ENCODE results near the gene DDOST.

The DDOST gene

GRCh38 chr1:20708891-20709290 lies 47.7 kb upstream of the DDOST start:
- Histone ChIP-seq H3K36me3 (ENCODE audit: control insufficient read depth, low read length) (no peaks in the 10 kb centered on the region), H3K4me2 (ENCODE audit: low read length) (no peak overlapping the region), H4K20me1 (ENCODE audit: control insufficient read depth, insufficient read depth, low read depth, low read length) (no peaks in the 10 kb centered on the region), H3F3A (ENCODE audit: control insufficient read depth, insufficient read depth) (no peaks in the 10 kb centered on the region), H3K4me3 (ENCODE audit: low read length) (no peak overlapping the region), H3K27ac (ENCODE audit: low read depth, low read length) (no peak overlapping the region), H3K9me2 (replicated peaks; ENCODE audit: control insufficient read depth, low read length) (no peaks in the 10 kb centered on the region), H3K79me2 (ENCODE audit: control insufficient read depth, low read length) (no peaks in the 10 kb centered on the region), H3K9me3 (ENCODE audit: control insufficient read depth, insufficient read depth, low read length) (no peaks in the 10 kb centered on the region), H3K4me1 (ENCODE audit: control insufficient read depth, low read length) (no peaks in the 10 kb centered on the region), H3K27me3 (ENCODE audit: control insufficient read depth, low read length) (no peaks in the 10 kb centered on the region)
- no peak for TF ChIP-seq CTCF (IDR thresholded peaks at IDR 0.05; ENCODE audit: low read depth, low read length, poor library complexity, severe bottlenecking)
- no peak for TF ChIP-seq EZH2phosphoT487 (IDR thresholded peaks at IDR 0.05; ENCODE audit: borderline replicate concordance, low read length)

GRCh38 chr1:20708057-20708456 lies 46.9 kb upstream of the DDOST start:
- Histone ChIP-seq H3K9me2 (replicated peaks; ENCODE audit: control insufficient read depth, low read length) (no peaks in the 10 kb centered on the region), H3K4me1 (ENCODE audit: control insufficient read depth, low read length) (no peaks in the 10 kb centered on the region), H3K27ac (ENCODE audit: low read depth, low read length) (no peak overlapping the region), H3K79me2 (ENCODE audit: control insufficient read depth, low read length) (no peaks in the 10 kb centered on the region), H3K4me3 (ENCODE audit: low read length) (no peak overlapping the region), H3F3A (ENCODE audit: control insufficient read depth, insufficient read depth) (no peaks in the 10 kb centered on the region), H3K27me3 (ENCODE audit: control insufficient read depth, low read length) (no peaks in the 10 kb centered on the region), H3K4me2 (ENCODE audit: low read length) (no peak overlapping the region), H3K9me3 (ENCODE audit: control insufficient read depth, insufficient read depth, low read length) (no peaks in the 10 kb centered on the region), H3K36me3 (ENCODE audit: control insufficient read depth, low read length) (no peaks in the 10 kb centered on the region), H4K20me1 (ENCODE audit: control insufficient read depth, insufficient read depth, low read depth, low read length) (no peaks in the 10 kb centered on the region)
- TF ChIP-seq CTCF (IDR thresholded peaks at IDR 0.05; ENCODE audit: low read depth, low read length, poor library complexity, severe bottlenecking) (no peak), EZH2phosphoT487 (IDR thresholded peaks at IDR 0.05; ENCODE audit: borderline replicate concordance, low read length) (no peak)

- H3K79me2 ChIP-seq (ENCODE audit: control insufficient read depth, low read length): no peaks in the 10 kb centered on the region
- H3K4me2 ChIP-seq (ENCODE audit: low read length): no peak overlapping the region
- no peak overlapping the region for H3K27ac ChIP-seq (ENCODE audit: low read depth, low read length)
- no peaks in the 10 kb centered on the region for H3K36me3 ChIP-seq (ENCODE audit: control insufficient read depth, low read length)
- H4K20me1 ChIP-seq (ENCODE audit: control insufficient read depth, insufficient read depth, low read depth, low read length): no peaks in the 10 kb centered on the region
- H3K27me3 ChIP-seq (ENCODE audit: control insufficient read depth, low read length): no peaks in the 10 kb centered on the region
- TF ChIP-seq EZH2phosphoT487 (IDR thresholded peaks at IDR 0.05; ENCODE audit: borderline replicate concordance, low read length): no peak
- no peak for TF ChIP-seq CTCF (IDR thresholded peaks at IDR 0.05; ENCODE audit: low read depth, low read length, poor library complexity, severe bottlenecking)
- no peaks in the 10 kb centered on the region for H3F3A ChIP-seq (ENCODE audit: control insufficient read depth, insufficient read depth)
- H3K9me2 ChIP-seq (replicated peaks; ENCODE audit: control insufficient read depth, low read length): no peaks in the 10 kb centered on the region
- H3K4me1 ChIP-seq (ENCODE audit: control insufficient read depth, low read length): no peaks in the 10 kb centered on the region
- no peaks in the 10 kb centered on the region for H3K9me3 ChIP-seq (ENCODE audit: control insufficient read depth, insufficient read depth, low read length)
- no peak overlapping the region for H3K4me3 ChIP-seq (ENCODE audit: low read length)
Observed at GRCh38 chr1:20706841-20707240, 45.7 kb upstream of the DDOST start.

Measured in DOHH2 (cell line).